Measurements from ENCODE around the gene FOXD4.
"Not testable (repeated sequence)": the region's sequence is repeated elsewhere in the genome, so short reads cannot be mapped to it uniquely, and the experiment has no call there.

The FOXD4 gene

GRCh38 chr9:90851-91250 lies 27.4 kb downstream of the FOXD4 start:
- DNase-seq = not testable (repeated sequence)

- DNase-seq = not testable (repeated sequence)
Observed at GRCh38 chr9:88396-89037, 29.7 kb downstream of the FOXD4 start.

GRCh38 chr9:87860-88259 lies 30.4 kb downstream of the FOXD4 start:
- DNase-seq = not testable (repeated sequence)

DNA sequence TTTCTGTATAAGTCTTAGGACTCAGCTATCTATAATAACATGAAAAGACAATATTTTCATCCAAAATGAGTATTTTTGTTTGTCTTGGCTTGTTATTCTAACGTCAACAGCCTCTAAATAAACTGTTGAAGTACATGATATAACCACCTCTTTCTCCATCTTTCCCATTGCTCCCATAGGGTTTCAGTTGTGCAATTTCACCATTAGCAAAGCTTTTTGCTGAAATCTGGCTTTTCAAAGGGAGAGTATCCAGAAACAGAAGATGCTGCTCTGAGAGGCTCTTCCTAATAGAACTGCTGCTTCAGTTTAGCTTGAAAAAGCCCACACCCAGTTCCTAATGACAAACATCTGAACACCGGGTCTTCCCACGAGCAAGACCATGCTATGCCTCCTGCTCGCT lies 31.1 kb downstream of the FOXD4 start:
- not testable (repeated sequence) for DNase-seq

DNA sequence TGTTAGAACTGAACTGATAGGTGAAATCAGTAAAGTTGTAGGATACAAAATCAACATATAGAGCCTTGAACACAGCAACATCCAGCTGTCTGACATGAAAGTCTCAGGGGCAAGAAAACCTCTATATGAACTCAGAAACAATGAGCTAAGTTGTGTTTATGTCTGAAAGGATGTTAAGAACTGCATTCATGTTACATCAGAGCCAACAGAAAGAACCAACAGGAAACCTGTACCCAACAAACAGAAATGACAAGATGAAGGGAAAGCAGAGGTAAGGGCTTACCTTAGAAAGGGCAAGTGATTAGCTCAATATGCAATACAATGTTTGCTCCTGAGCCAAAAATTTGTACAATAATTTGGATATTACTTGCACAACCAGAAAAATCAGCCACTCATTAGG lies 31.5 kb downstream of the FOXD4 start:
- DNase-seq = not testable (repeated sequence)

DNA sequence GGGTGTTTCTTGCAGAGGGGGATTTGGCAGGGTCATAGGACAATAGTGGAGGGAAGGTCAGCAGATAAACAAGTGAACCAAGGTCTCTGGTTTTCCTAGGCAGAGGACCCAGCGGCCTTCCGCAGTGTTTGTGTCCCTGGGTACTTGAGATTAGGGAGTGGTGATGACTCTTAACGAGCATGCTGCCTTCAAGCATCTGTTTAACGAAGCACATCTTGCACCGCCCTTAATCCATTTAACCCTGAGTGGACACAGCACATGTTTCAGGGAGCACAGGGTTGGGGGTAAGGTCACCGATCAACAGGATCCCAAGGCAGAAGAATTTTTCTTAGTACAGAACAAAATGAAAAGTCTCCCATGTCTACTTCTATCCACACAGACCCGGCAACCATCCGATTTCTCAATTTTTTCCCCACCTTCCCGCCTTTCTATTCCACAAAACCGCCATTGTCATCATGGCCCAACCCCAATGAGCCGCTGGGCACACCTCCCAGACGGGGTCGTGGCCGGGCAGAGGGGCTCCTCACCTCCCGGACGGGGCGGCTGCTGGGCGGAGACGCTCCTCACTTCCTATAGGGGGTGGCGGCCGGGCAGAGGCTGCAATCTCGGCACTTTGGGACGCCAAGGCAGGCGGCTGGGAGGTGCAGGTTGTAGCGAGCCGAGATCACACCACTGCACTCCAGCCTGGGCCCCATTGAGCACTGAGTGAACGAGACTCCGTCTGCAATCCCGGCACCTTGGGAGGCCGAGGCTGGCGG lies 35.1 kb downstream of the FOXD4 start:
- not testable (repeated sequence) for DNase-seq

GRCh38 chr9:78333-78732 lies 39.9 kb downstream of the FOXD4 start:
- not testable (repeated sequence) for DNase-seq

DNA sequence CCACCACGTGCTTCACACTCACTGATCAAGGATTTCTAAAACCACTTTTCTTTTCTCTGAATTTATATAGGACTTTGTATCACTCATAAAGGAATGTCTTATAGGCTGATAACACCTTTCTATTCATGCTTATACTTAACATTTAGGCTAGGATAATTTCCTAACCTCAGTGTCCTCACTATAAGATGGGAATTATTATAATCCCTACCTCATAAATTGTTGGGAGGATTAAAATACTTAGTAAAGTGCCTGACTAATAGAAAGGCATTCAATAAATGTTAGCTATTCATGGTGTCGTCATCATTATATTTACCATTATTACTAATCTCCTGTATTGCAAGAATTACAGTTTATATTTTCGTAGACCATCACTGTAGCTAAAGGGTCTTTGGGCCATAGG lies 41.8 kb downstream of the FOXD4 start:
- DNase-seq = not testable (repeated sequence)

- DNase-seq = not testable (repeated sequence)
Observed at GRCh38 chr9:73900-74525, 44.2 kb downstream of the FOXD4 start.

- not testable (repeated sequence) for DNase-seq
Observed at GRCh38 chr9:73076-73899, 44.9 kb downstream of the FOXD4 start.

All from T-helper 9 cell (primary cell).